ENCODE data around the gene ADGRB2.

GRCh38 chr1:31767225-31767624, 3.1 kb upstream of the ADGRB2 start:
- TF ChIP-seq CTCF (conservative IDR thresholded peaks at IDR 0.05; ENCODE audit: low read depth, low read length) (no peak), EZH2 (IDR thresholded peaks at IDR 0.05; ENCODE audit: low read length, unreplicated experiment) (no peak)
